Calu3 (cell line): Measurements from ENCODE around the gene ADGRL4. TPM values are rescaled to one million over a fixed set of nuclear protein-coding genes. Genes with fewer than 3 reads are reported as not detected.

Experiments
- BruUV-seq: library from RNA; stranded (reverse); fragments of 400-500 nt; replicated peaks from 2 replicates; lab custom pipeline; 2021; lab: Mats Ljungman, UMichigan
- CTCF ChIA-PET: fragments of 300-600 bp; sonication (Branson Sonifier 250); formaldehyde crosslinking; loops from one replicate; lab custom pipeline; 2022; ENCODE audit warnings: antibody characterized with exemption; lab: Charles Lee
- DNase-seq: peaks from one replicate; pipeline ENCODE4 v3.0.0; 2022
- H3K27ac Mint-ChIP-seq: one replicate; pipeline ENCODE4 v1.8.0; 2022; ENCODE audit warnings: mixed read lengths; ENCODE audit not compliant: unreplicated experiment
- H3K27me3 Mint-ChIP-seq: one replicate; pipeline ENCODE4 v1.8.0; 2022; ENCODE audit warnings: mixed read lengths; ENCODE audit not compliant: unreplicated experiment
- H3K36me3 Mint-ChIP-seq: one replicate; pipeline ENCODE4 v1.8.0; 2022; ENCODE audit warnings: mild to moderate bottlenecking, moderate library complexity, mixed read lengths; ENCODE audit not compliant: insufficient read depth, unreplicated experiment
- H3K4me1 Mint-ChIP-seq: one replicate; pipeline ENCODE4 v1.8.0; 2022; ENCODE audit warnings: mild to moderate bottlenecking, low read depth, mixed read lengths; ENCODE audit not compliant: unreplicated experiment
- H3K4me3 Mint-ChIP-seq: one replicate; pipeline ENCODE4 v1.8.0; 2022; ENCODE audit warnings: mild to moderate bottlenecking, low read depth, moderate library complexity, mixed read lengths; ENCODE audit not compliant: unreplicated experiment
- H3K9me3 Mint-ChIP-seq: one replicate; pipeline ENCODE4 v1.8.0; 2022; ENCODE audit warnings: low read depth, mixed read lengths; ENCODE audit not compliant: unreplicated experiment
- intact Hi-C: fragments of 100-400 bp; cut with micrococcal nuclease; formaldehyde crosslinking; loops from one replicate; pipeline ENCODE4 v1.10.0; 2022; ENCODE audit not compliant: unreplicated experiment
- total RNA-seq: library from RNA; stranded (reverse); gene quantifications from 2 replicates; pipeline ENCODE4 v1.2.3, GENCODE V29; 2022
- TF ChIP-seq, protein P1 (sequence below): fragments of 200-600 bp; IDR thresholded peaks from one replicate; pipeline ENCODE4 v1.8.0; 2022; ENCODE audit warnings: antibody characterized with exemption; ENCODE audit not compliant: unreplicated experiment

ADGRL4 gene
- total RNA-seq, 1 experiment from 2014 or later, result not detected

DNA sequence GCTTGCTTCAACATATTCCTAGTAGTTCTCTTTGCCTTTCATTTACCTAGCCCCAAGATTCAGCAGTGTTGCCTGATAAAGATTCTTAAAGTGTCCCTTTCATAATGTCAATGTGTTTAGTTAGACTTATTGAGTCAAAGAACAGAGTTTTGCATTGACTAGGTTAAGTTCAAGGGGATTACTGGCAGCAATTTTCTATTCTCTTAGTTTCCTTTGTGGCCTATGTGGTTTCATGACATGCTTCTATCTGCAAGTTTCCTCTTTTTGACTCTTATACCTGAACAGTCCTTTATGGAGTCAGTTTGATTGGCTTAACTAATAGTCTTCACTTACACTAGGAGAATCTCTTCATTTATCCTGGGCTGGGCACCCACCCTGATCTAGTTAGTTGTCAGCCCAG is 151.3 kb downstream of the ADGRL4 start:
- Mint-ChIP-seq H3K27me3 (no peaks in the 10 kb centered on the region), H3K9me3 (peaks cover 2% of the 10 kb centered on the region)
- CTCF ChIA-PET, result no interaction called here

DNA sequence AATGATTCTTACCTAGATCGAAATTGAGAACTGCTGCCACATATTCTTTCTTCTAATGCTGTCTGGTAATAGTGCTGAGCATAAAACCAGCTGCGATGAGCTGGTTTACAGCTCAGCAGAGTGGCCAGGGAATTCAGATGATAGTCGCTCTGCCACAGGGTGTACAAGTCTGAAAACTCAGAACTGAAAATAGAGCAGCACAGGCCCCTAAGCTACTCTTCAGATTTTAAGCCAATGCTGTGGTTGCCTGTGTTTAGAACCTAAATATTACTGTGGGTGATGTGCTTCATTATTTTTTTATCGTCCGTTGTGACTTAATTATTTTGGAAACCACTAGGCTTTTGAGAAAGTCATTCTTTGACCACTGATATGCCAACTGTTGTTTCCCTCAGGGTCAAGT is 152.0 kb downstream of the ADGRL4 start:
- Mint-ChIP-seq H3K9me3 (peaks cover 2% of the 10 kb centered on the region), H3K27me3 (no peaks in the 10 kb centered on the region), H3K36me3 (no peaks in the 10 kb centered on the region), H3K4me1 (no peaks in the 10 kb centered on the region), H3K4me3 (no peak overlapping the region), H3K27ac (no peak overlapping the region)
- BruUV-seq, result no TSS peak
- TF ChIP-seq, protein P1, sequence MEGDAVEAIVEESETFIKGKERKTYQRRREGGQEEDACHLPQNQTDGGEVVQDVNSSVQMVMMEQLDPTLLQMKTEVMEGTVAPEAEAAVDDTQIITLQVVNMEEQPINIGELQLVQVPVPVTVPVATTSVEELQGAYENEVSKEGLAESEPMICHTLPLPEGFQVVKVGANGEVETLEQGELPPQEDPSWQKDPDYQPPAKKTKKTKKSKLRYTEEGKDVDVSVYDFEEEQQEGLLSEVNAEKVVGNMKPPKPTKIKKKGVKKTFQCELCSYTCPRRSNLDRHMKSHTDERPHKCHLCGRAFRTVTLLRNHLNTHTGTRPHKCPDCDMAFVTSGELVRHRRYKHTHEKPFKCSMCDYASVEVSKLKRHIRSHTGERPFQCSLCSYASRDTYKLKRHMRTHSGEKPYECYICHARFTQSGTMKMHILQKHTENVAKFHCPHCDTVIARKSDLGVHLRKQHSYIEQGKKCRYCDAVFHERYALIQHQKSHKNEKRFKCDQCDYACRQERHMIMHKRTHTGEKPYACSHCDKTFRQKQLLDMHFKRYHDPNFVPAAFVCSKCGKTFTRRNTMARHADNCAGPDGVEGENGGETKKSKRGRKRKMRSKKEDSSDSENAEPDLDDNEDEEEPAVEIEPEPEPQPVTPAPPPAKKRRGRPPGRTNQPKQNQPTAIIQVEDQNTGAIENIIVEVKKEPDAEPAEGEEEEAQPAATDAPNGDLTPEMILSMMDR, result no peak
- intact Hi-C loops, result no loop called here
- CTCF ChIA-PET, result no interaction called here
- no peak for DNase-seq

More for the DNA sequence above, 151.3 kb downstream of the ADGRL4 start:
- TF ChIP-seq, protein P1, result no peak
- H3K36me3 Mint-ChIP-seq, result no peaks in the 10 kb centered on the region
- intact Hi-C loops, result no loop called here
- no TSS peak for BruUV-seq
- H3K4me3 Mint-ChIP-seq, result no peak overlapping the region
- no peaks in the 10 kb centered on the region for H3K4me1 Mint-ChIP-seq
- no peak for DNase-seq
- H3K27ac Mint-ChIP-seq, result no peak overlapping the region

DNA sequence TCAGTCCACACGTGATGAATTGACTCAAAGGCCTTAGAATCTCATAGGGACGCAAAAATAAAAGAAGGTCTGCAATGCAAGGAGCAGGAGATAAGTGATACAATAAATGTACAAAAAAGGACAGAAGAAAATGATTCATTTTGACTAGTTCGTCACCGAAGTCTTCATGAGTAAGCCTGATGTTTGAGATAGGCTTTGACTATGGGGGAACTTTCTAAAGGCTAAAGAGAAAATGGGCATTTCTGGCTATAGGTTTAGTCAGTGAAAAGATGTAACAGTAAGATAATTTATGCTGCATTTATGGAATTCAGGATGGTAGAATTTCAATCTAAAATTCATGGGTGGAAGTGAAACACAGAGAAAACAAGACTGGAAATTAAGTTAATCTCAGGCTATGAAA is 163.0 kb downstream of the ADGRL4 start:
- BruUV-seq, result no TSS peak
- H3K4me3 Mint-ChIP-seq, result no peak overlapping the region
- no peak overlapping the region for H3K27ac Mint-ChIP-seq
- DNase-seq, result no peak
- no peaks in the 10 kb centered on the region for H3K27me3 Mint-ChIP-seq
- CTCF ChIA-PET, result no interaction called here
- H3K4me1 Mint-ChIP-seq, result peaks cover 5% of the 10 kb centered on the region
- no peaks in the 10 kb centered on the region for H3K9me3 Mint-ChIP-seq
- intact Hi-C loops, result loop anchor here (5.0 kb wide), 1 partner anchor 509 kb away; no protein-coding TSS in a partner anchor
- no peaks in the 10 kb centered on the region for H3K36me3 Mint-ChIP-seq
- TF ChIP-seq, protein P1, result no peak

DNA sequence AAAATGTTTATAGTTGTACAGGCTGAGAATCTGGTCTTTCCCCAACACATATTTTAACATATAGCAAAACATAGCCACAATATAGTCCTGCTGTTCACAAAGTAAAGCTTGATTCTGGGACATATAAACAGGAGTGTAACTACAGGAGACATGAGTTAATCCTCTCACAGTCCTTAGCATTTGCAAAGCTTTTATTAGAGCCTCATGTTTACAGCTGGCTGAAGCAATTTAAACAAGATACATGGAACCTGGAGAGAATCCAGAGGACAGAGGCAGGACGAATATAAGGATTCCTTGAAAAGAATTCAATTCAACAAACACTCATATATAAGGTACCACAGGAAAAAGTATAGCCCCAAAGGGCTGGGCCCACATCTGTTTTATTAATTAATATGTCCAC is 163.4 kb downstream of the ADGRL4 start:
- intact Hi-C loops, result loop anchor here (5.0 kb wide), 1 partner anchor 509 kb away; no protein-coding TSS in a partner anchor
- no TSS peak for BruUV-seq
- CTCF ChIA-PET, result no interaction called here
- Mint-ChIP-seq H3K27me3 (no peaks in the 10 kb centered on the region), H3K4me3 (no peak overlapping the region), H3K4me1 (peaks cover 5% of the 10 kb centered on the region), H3K36me3 (no peaks in the 10 kb centered on the region), H3K9me3 (no peaks in the 10 kb centered on the region), H3K27ac (no peak overlapping the region)
- DNase-seq, result no peak
- TF ChIP-seq, protein P1, result no peak
